ENCODE results near the gene IDH1. TPM values are rescaled to one million over a fixed set of nuclear protein-coding genes. Genes with fewer than 3 reads are reported as not detected.

IDH1 gene
- total RNA-seq, 2 donors from 2014 or later = 228 to 238 TPM

Other genes with a start within 250 kb of the IDH1 start
- 10 to 100 TPM in 1 of 2 donors, 1 to 10 TPM in 1; 9.8 to 10.4 TPM for gene PLEKHM3, start 229.5 kb downstream of the IDH1 start, total RNA-seq
- gene CRYGD, start 130.5 kb downstream of the IDH1 start, total RNA-seq = not detected
- gene CRYGC, start 125.2 kb downstream of the IDH1 start, total RNA-seq = not detected
- gene CRYGB, start 108.9 kb downstream of the IDH1 start, total RNA-seq = not detected
- gene CRYGA, start 91.5 kb downstream of the IDH1 start, total RNA-seq = not detected
- gene C2orf80, start 65.0 kb downstream of the IDH1 start, total RNA-seq = not detected
- gene PIKFYVE, start 11.2 kb upstream of the IDH1 start, total RNA-seq = 10 to 100 TPM; 17.6 to 20.5 TPM
- gene PTH2R, start 151.7 kb upstream of the IDH1 start, total RNA-seq = under 1 TPM in 1 of 2 donors, not detected in 1; 0.08 TPM